Heart right ventricle (tissue), 16 donors: ENCODE measurements around the gene OGA. TPM values are rescaled to one million over a fixed set of nuclear protein-coding genes. Genes with fewer than 3 reads are reported as not detected.

Experiments used
- ATAC-seq, 8 donors: fragments of 200-7000 bp; cut with Tn5 transposase; one replicate each; pipeline ENCODE4 v1.9.1; 2020; ENCODE audit warnings: mild to moderate bottlenecking in 8 of 8, moderate library complexity in 8 of 8, moderate number of reproducible peaks in 1 of 8
- DNase-seq, 2 donors: peaks; one replicate each; pipeline ENCODE4 v3.0.0-alpha.2; 2020
- H3K27ac ChIP-seq, 10 donors: fragments of 200-600 bp; sonication (generic) in 2 of 10; one replicate each; pipeline versions ENCODE4 v1.5.0 to v1.8.0; 2020 to 2022; ENCODE audit warnings: mild to moderate bottlenecking in 3 of 10
- H3K27me3 ChIP-seq, 7 donors: fragments of 200-600 bp; one replicate each; pipeline ENCODE4 v1.8.0; 2021 to 2022; ENCODE audit warnings: mild to moderate bottlenecking in 2 of 7
- H3K36me3 ChIP-seq, 9 donors: fragments of 200-600 bp; sonication (generic) in 1 of 9; one replicate each; pipeline versions ENCODE4 v1.5.0 to v1.8.0; 2020 to 2022; ENCODE audit warnings: mild to moderate bottlenecking in 2 of 9
- H3K4me1 ChIP-seq, 9 donors: fragments of 200-600 bp; sonication (generic) in 1 of 9; one replicate each; pipeline versions ENCODE4 v1.5.0 to v1.8.0; 2020 to 2022; ENCODE audit warnings: mild to moderate bottlenecking in 4 of 9
- H3K4me3 ChIP-seq, 10 donors: fragments of 200-600 bp; sonication (generic) in 2 of 10; one replicate each; pipeline versions ENCODE4 v1.5.0 to v1.8.0; 2020 to 2022; ENCODE audit warnings: mild to moderate bottlenecking in 7 of 10, moderate library complexity in 2 of 10
- H3K9me3 ChIP-seq, 11 donors: fragments of 200-600 bp in 10 of 11; sonication (generic) in 2 of 11; one replicate each; pipeline versions ENCODE4 v1.5.0 to v1.8.0; 2013 to 2022; ENCODE audit warnings: mild to moderate bottlenecking in 2 of 11, control low read depth in 1 of 11, moderate library complexity in 1 of 11
- CTCF ChIP-seq, 9 donors: fragments of 200-600 bp; sonication (generic) in 2 of 9; IDR thresholded peaks; one replicate each; pipeline versions ENCODE4 v1.5.0 to v1.8.0; 2021 to 2022; ENCODE audit warnings: antibody characterized with exemption in 9 of 9, mild to moderate bottlenecking in 5 of 9, moderate library complexity in 1 of 9
- WGBS, 2 donors: extraction: QIAGEN DNeasy Blood & Tissue Kit; methylation state at CpG; one replicate each; pipeline ENCODE4 v1.1.7; 2013; ENCODE audit warnings: inconsistent platforms in 1 of 2; 5-methylcytosine and 5-hydroxymethylcytosine counted together
- intact Hi-C, 10 donors: fragments of 100-400 bp; cut with DNase I; formaldehyde crosslinking; loops; one replicate each; pipeline versions ENCODE4 v1.11.1 to v1.14.2; 2022
- polyA plus RNA-seq, 2 donors: library from polyadenylated mRNA; stranded (reverse); fragments of 200-250 nt; gene quantifications; one replicate each; pipeline ENCODE4 v1.2.3, GENCODE V29; 2013
- total RNA-seq, 10 donors: library from RNA; stranded (reverse); fragmentation: NEBNext Ultra II Directional in 3 of 10; extraction: Animal tissue kit (Norgen Biotek cat#: 25700) in 3 of 10; gene quantifications; one replicate each; pipeline versions ENCODE4 v1.2.1 to v1.2.4, GENCODE V29; 2021 to 2023
- donor health status: Arrhythmogenic right ventricular cardiomyopathy.
- donor health status: ischemic (EF 13 %, LVEDD 7.1; RV severe dilation, severe dysfunction).
- donor health status: healthy with polysubstance abuse.
- donor health status: DM: no; HTN: yes; CAD: no.
- donor health status: DM: no; HTN: no; CAD: no.
- donor health status: ischemic (EF 25% LVEDD 6.9; RV normal size, moderate dysfunction).
- donor health status: ischemic (EF 25% LVEDD 5.7; RV mildly dilated, moderate dysfunction).
- donor health status: healthy.
- donor health status: DM: yes; HTN: yes; CAD: no.
- donor health status: Ischemic cardiomyopathy.
- donor health status: ischemic (EF 35%, LVEDD 5.7; RV mildly dilated, moderate dysfunction).
- donor health status: nonischemic (EF 11% LVEDD 7.7; RV severe dilation, severe dysfunction).
- donor health status: DM: yes; HTN: yes; CAD: no.
- donor health status: PGD.
- donor health status: ischemic (EF 29% LVEDD 5.4; RV normal size, mild dysfunction).
- donor health status: nonischemic (EF 23%, LVEDD 6.1; RV moderate dilation, normal function).

The OGA gene
- total and polyA plus RNA-seq, 12 donors: 28.7 to 146 (median 116) TPM

GRCh38 chr10:101818872-101819633 lies 809 bp upstream of the OGA start:
- H3K9me3 ChIP-seq: no peaks in the 10 kb centered on the region
- DNase-seq (no peak), ATAC-seq (peak in 6 of 8 donors; percentile 1 to 16 (median 8))
- intact Hi-C loops: loop anchor here in 1 of 10 donors (5.0 kb wide), 1 partner anchor 37 kb away; the partner anchor contains the start of gene NPM3
- H3K4me1 ChIP-seq: peaks cover 3 to 37% (median 27%) of the 10 kb centered on the region in 9 donors
- 18 to 31% methylated on average over 14 of the region's 14 CpGs for whole genome bisulfite sequencing, 2 donors
- no peak for TF ChIP-seq CTCF (IDR thresholded peaks at IDR 0.05)
- H3K27me3 ChIP-seq: no peaks in the 10 kb centered on the region
- peak overlapping the region; percentile 82 to 100 (median 96) for H3K4me3 ChIP-seq
- peaks cover 0 to 2% (median 0%) of the 10 kb centered on the region in 9 donors for H3K36me3 ChIP-seq
- peak overlapping the region; percentile 92 to 98 (median 96) for H3K27ac ChIP-seq

- DNase-seq: peak; percentile 88 to 90
- Histone ChIP-seq H3K27ac (peak overlapping the region; percentile 92 to 98 (median 96)), H3K9me3 (no peaks in the 10 kb centered on the region), H3K4me1 (peaks cover 3 to 53% (median 42%) of the 10 kb centered on the region in 9 donors), H3K36me3 (peaks cover 0 to 9% (median 0%) of the 10 kb centered on the region in 9 donors), H3K27me3 (no peaks in the 10 kb centered on the region), H3K4me3 (peak overlapping the region; percentile 82 to 100 (median 96))
- ATAC-seq: peak; percentile 38 to 74 (median 62)
- no peak for TF ChIP-seq CTCF (IDR thresholded peaks at IDR 0.05)
- WGBS, 2 donors: 0% methylated on average over 44 of the region's 44 CpGs
- intact Hi-C loops: loop anchor here in 1 of 10 donors (5.0 kb wide), 1 partner anchor 35 kb away; the partner anchor contains the start of gene NPM3
These were observed 716 bp downstream of the OGA start for GRCh38 chr10:101817337-101818118.

- DNase-seq (no peak), ATAC-seq (no peak)
- peaks cover 0 to 15% (median 0%) of the 10 kb centered on the region in 9 donors for H3K36me3 ChIP-seq
- peak overlapping the region; percentile 82 to 100 (median 96) for H3K4me3 ChIP-seq
- WGBS, 2 donors: 0 to 1% methylated on average over 14 of the region's 14 CpGs
- peaks cover 3 to 59% (median 48%) of the 10 kb centered on the region in 9 donors for H3K4me1 ChIP-seq
- peak overlapping the region; percentile 18 to 98 (median 95) for H3K27ac ChIP-seq
- no peak for TF ChIP-seq CTCF (IDR thresholded peaks at IDR 0.05)
- H3K9me3 ChIP-seq: no peaks in the 10 kb centered on the region
- no peaks in the 10 kb centered on the region for H3K27me3 ChIP-seq
- intact Hi-C loops: loop anchor here in 1 of 10 donors (5.0 kb wide), 1 partner anchor 35 kb away; the partner anchor contains the start of gene NPM3
These were observed 1.3 kb downstream of the OGA start for GRCh38 chr10:101816913-101817336.

- H3K36me3 ChIP-seq: peaks cover 0 to 21% (median 0%) of the 10 kb centered on the region in 9 donors
- ATAC-seq (no peak), DNase-seq (no peak)
- no peaks in the 10 kb centered on the region for H3K27me3 ChIP-seq
- TF ChIP-seq CTCF (IDR thresholded peaks at IDR 0.05): no peak
- peak overlapping the region; percentile 82 to 100 (median 96) for H3K4me3 ChIP-seq
- H3K9me3 ChIP-seq: no peaks in the 10 kb centered on the region
- intact Hi-C loops: loop anchor here in 1 of 10 donors (5.0 kb wide), 1 partner anchor 34 kb away; the partner anchor contains the start of gene NPM3
- H3K4me1 ChIP-seq: peaks cover 3 to 64% (median 51%) of the 10 kb centered on the region in 9 donors
- peak overlapping the region in 8 of 10 donors; percentile 18 to 98 (median 95) for H3K27ac ChIP-seq
- WGBS, 2 donors: 0 to 2% methylated on average over 5 of the region's 5 CpGs
These were observed 1.9 kb downstream of the OGA start for GRCh38 chr10:101816376-101816775.
